H1 (cell line): ENCODE results near the gene CD84.

Source experiments
- CHD2 ChIP-seq: IDR thresholded peaks from 2 replicates; pipeline ENCODE4 v1.6.1; 2012; ENCODE audit warnings: low read length, improper control_type of control experiment
- GABPA ChIP-seq: IDR thresholded peaks from 2 replicates; pipeline ENCODE4 v1.6.1; 2011; ENCODE audit warnings: mild to moderate bottlenecking, low read length, moderate library complexity, borderline replicate concordance; ENCODE audit not compliant: insufficient read depth
- POLR2A ChIP-seq, 2 experiments: IDR thresholded peaks; 1 replicate in 1 of 2; 2 replicates in 1 of 2; pipeline ENCODE4 v1.6.1; 2011; ENCODE audit warnings: low read depth in 2 of 2, low read length in 2 of 2, mild to moderate bottlenecking in 2 of 2; ENCODE audit errors: control extremely low read depth in 1 of 2
- TAF1 ChIP-seq: IDR thresholded peaks from 2 replicates; pipeline ENCODE4 v1.6.1; 2011; ENCODE audit warnings: mild to moderate bottlenecking, low read depth, low read length
- TF ChIP-seq, protein P1 (sequence below), 3 experiments: IDR thresholded peaks; 1 replicate in 2 of 3; 2 replicates in 1 of 3; pipeline versions ENCODE4 v1.5.1 to v1.6.1; 2011; ENCODE audit warnings: low read length in 3 of 3, mild to moderate bottlenecking in 3 of 3, inconsistent platforms in 2 of 3, low read depth in 1 of 3, moderate library complexity in 1 of 3; ENCODE audit not compliant: insufficient read depth in 1 of 3; ENCODE audit errors: control extremely low read depth in 1 of 3
- TF ChIP-seq, protein P2 (sequence below): IDR thresholded peaks from 2 replicates; pipeline ENCODE4 v1.6.1; 2012; ENCODE audit warnings: inconsistent platforms

DNA sequence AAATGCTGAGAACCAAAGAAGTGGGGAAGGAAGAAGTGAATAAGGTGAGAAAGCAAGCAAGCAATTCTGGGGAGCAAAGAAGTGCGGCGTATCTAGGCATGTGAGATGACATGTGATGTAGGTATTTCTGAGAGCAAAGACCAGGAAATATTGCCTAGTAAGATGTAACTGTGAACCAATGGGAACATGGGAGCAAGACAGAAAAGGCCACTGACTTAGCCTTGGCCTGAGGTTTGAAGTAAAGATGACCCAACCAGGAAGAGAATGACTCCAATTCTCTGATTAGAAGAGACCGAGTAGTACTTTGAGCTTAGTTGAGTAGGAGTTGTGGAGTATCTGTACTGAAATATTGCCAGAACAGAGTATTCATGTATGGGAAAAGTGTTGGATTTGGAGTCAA, 87.3 kb downstream of the CD84 start:
- no peak for TF ChIP-seq CHD2
- TF ChIP-seq, protein P1, sequence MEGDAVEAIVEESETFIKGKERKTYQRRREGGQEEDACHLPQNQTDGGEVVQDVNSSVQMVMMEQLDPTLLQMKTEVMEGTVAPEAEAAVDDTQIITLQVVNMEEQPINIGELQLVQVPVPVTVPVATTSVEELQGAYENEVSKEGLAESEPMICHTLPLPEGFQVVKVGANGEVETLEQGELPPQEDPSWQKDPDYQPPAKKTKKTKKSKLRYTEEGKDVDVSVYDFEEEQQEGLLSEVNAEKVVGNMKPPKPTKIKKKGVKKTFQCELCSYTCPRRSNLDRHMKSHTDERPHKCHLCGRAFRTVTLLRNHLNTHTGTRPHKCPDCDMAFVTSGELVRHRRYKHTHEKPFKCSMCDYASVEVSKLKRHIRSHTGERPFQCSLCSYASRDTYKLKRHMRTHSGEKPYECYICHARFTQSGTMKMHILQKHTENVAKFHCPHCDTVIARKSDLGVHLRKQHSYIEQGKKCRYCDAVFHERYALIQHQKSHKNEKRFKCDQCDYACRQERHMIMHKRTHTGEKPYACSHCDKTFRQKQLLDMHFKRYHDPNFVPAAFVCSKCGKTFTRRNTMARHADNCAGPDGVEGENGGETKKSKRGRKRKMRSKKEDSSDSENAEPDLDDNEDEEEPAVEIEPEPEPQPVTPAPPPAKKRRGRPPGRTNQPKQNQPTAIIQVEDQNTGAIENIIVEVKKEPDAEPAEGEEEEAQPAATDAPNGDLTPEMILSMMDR (IDR thresholded peaks at IDR 0.05; ENCODE audit: control extremely low read depth in 1 of 3, insufficient read depth in 1 of 3, low read depth in 1 of 3, low read length in 3 of 3), result no peak
- TF ChIP-seq, protein P2, sequence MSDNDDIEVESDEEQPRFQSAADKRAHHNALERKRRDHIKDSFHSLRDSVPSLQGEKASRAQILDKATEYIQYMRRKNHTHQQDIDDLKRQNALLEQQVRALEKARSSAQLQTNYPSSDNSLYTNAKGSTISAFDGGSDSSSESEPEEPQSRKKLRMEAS, result no peak
- TF ChIP-seq TAF1, result no peak
- TF ChIP-seq POLR2A (IDR thresholded peaks at IDR 0.05; ENCODE audit: control extremely low read depth in 1 of 2, low read depth in 2 of 2, low read length in 2 of 2), result no peak
- no peak for TF ChIP-seq GABPA
